Measurements from ENCODE around the gene SLC25A11. TPM values are rescaled to one million over a fixed set of nuclear protein-coding genes. Genes with fewer than 3 reads are reported as not detected.

Gene SLC25A11
- total and polyA plus RNA-seq, 4 donors = 28.5 to 54.1 (median 46.0) TPM

- H3K9ac ChIP-seq (ENCODE audit: low read depth in 1 of 2, low read length in 2 of 2) = no peak overlapping the region
- H3K27me3 ChIP-seq (ENCODE audit: control insufficient read depth in 4 of 4, insufficient read depth in 4 of 4, low read length in 3 of 4) = no peaks in the 10 kb centered on the region
- no peak for DNase-seq (ENCODE audit: low spot score)
- no peak overlapping the region for H3K4me3 ChIP-seq (ENCODE audit: low read depth in 1 of 3, low read length in 3 of 3)
- 95% methylated on average over 16 of the region's 16 CpGs for WGBS
- no peaks in the 10 kb centered on the region for H3K9me3 ChIP-seq (ENCODE audit: control insufficient read depth in 4 of 4, low read length in 3 of 4)
- no peak overlapping the region for H3K27ac ChIP-seq (ENCODE audit: low read depth in 1 of 2, low read length in 2 of 2)
- TF ChIP-seq RAD21 (IDR thresholded peaks at IDR 0.05) (no peak), CTCF (IDR thresholded peaks at IDR 0.05; ENCODE audit: low read depth, low read length, missing input control) (no peak), TAF1 (conservative IDR thresholded peaks at IDR 0.05) (no peak), HNF4G (IDR thresholded peaks at IDR 0.05) (no peak), FOXA1 (IDR thresholded peaks at IDR 0.05) (no peak), FOXA2 (IDR thresholded peaks at IDR 0.05) (no peak), REST (IDR thresholded peaks at IDR 0.05) (no peak), GABPA (IDR thresholded peaks at IDR 0.05 in 1 of 2, conservative IDR thresholded peaks at IDR 0.05 in 1 of 2) (no peak), NR2F2 (IDR thresholded peaks at IDR 0.05) (no peak), ZBTB33 (IDR thresholded peaks at IDR 0.05) (no peak), RXRA (IDR thresholded peaks at IDR 0.05) (no peak), ATF3 (IDR thresholded peaks at IDR 0.05) (no peak), HNF4A (conservative IDR thresholded peaks at IDR 0.05) (no peak), SP1 (IDR thresholded peaks at IDR 0.05) (no peak), MAX (IDR thresholded peaks at IDR 0.05) (no peak), JUND (IDR thresholded peaks at IDR 0.05) (no peak), YY1 (IDR thresholded peaks at IDR 0.05) (no peak), EGR1 (IDR thresholded peaks at IDR 0.05; ENCODE audit: low read depth in 2 of 2) (no peak)
- peaks cover 1 to 15% (median 8%) of the 10 kb centered on the region in 4 donors for H3K36me3 ChIP-seq (ENCODE audit: control insufficient read depth in 4 of 4, insufficient read depth in 3 of 4, low read depth in 1 of 4, low read length in 3 of 4)
- peaks cover 8 to 43% (median 30%) of the 10 kb centered on the region in 4 donors for H3K4me1 ChIP-seq (ENCODE audit: control insufficient read depth in 4 of 4, insufficient read depth in 4 of 4, low read length in 3 of 4)
Measured at GRCh38 chr17:4937553-4937952, 2.3 kb downstream of the SLC25A11 start.

Measured in liver (tissue), 9 donors.